NB4 (cell line): ENCODE results near the gene VPS35L.

ENCODE experiments used
- DNase-seq: peaks from one replicate; pipeline ENCODE4 v3.0.0; 2010; ENCODE audit warnings: low read depth
- H3K4me3 ChIP-seq: one replicate; pipeline ENCODE4 v1.5.1; 2011; ENCODE audit warnings: mild to moderate bottlenecking, low read depth, low read length, moderate library complexity
- CTCF ChIP-seq: IDR thresholded peaks from one replicate; pipeline ENCODE4 v1.5.1; 2012; ENCODE audit warnings: low read depth, low read length
- MYC ChIP-seq: IDR thresholded peaks from 2 replicates; pipeline ENCODE4 v1.6.1; 2011; ENCODE audit warnings: low read depth, low read length
- POLR2A ChIP-seq: IDR thresholded peaks from 2 replicates; pipeline ENCODE4 v1.6.1; 2011; ENCODE audit warnings: mild to moderate bottlenecking; ENCODE audit not compliant: insufficient read length; ENCODE audit errors: extremely low read depth
- TF ChIP-seq, protein P1 (sequence below): IDR thresholded peaks from 2 replicates; pipeline ENCODE4 v1.6.1; 2011; ENCODE audit warnings: low read depth, low read length

The VPS35L gene

GRCh38 chr16:19595043-19595767 lies 39.7 kb downstream of the VPS35L start:
- TF ChIP-seq POLR2A (no peak), MYC (no peak), CTCF (no peak)
- TF ChIP-seq, protein P1, sequence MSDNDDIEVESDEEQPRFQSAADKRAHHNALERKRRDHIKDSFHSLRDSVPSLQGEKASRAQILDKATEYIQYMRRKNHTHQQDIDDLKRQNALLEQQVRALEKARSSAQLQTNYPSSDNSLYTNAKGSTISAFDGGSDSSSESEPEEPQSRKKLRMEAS, result no peak
- H3K4me3 ChIP-seq, result no peak overlapping the region
- DNase-seq, result no peak

GRCh38 chr16:19598805-19599510 lies 43.5 kb downstream of the VPS35L start:
- DNase-seq, result no peak
- no peak overlapping the region for H3K4me3 ChIP-seq

GRCh38 chr16:19599968-19600716 lies 44.6 kb downstream of the VPS35L start:
- DNase-seq, result no peak
- no peak overlapping the region for H3K4me3 ChIP-seq

More at GRCh38 chr16:19598805-19599510, 43.5 kb downstream of the VPS35L start:
- TF ChIP-seq MYC (no peak), CTCF (no peak), POLR2A (no peak)
- TF ChIP-seq, protein P1, result no peak

DNA sequence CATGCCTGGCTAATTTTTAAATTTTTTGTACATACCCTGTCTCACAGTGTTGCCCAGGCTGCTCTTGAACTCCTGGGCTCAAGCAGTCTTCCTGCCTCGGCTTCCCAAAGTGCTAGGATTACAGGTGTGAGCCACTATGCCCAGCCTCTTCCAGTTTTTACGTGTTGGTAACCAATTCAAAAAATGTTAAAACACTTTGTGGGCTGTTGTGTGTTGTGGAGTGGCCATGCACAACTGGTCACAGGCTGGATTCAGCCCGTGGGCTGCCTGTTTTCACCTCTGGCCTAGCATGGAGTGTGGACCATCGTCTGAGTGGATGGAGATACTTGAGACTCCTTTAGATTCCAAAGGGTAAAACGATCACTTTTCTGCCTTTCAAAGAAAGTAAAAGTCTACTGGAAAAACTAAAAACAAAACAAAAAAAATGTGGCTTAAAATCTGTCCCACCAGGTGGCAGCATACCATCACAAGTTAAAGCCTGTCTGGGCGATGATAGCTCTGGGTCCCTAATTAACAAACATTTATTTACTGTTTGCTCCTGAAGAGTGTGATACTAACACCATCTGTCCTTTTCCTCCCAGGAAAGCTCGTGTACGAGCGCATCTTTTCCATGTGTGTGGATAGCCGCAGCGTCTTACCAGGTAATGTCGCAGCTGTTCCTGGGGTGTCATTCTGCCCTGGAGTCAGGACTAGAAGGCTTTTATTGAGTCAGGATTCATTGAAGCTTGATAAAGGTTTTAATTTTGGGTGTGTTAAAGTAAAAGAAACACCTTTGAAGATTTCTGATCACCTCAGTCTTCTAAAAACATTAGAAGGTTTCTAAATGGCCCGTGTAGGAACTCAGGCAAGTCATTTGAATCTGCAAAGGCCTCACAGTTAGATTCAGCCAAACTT lies 45.8 kb downstream of the VPS35L start:
- H3K4me3 ChIP-seq, result no peak overlapping the region
- DNase-seq, result peak; percentile 48
- TF ChIP-seq MYC (no peak), POLR2A (no peak), CTCF (no peak)
- TF ChIP-seq, protein P1, result no peak; the same call in 1 of the 2 replicates

More at GRCh38 chr16:19599968-19600716, 44.6 kb downstream of the VPS35L start:
- TF ChIP-seq, protein P1, result no peak
- TF ChIP-seq MYC (no peak), CTCF (no peak)

DNA sequence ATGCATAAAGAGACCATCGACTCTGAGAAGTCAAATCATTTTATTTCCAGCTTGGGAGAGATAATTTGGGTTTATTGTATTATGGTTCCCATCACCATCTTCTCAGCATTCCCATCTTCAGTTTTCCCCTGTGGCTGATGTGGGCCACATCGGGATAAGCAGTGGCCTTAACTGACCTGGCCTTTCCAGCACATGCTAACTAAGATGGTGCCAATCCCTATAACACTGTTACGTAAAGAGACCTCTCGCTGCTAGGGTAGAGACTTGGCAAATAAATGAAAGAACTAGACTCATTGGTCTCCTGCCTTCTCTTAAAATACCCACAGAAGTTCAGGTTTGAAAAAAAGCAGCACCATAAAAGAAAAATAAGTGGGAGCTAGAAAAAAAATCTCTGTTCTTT lies 49.4 kb downstream of the VPS35L start:
- TF ChIP-seq MYC, result no peak
- TF ChIP-seq POLR2A, result no peak
- TF ChIP-seq, protein P1, result no peak
- no peak for TF ChIP-seq CTCF
- no peak overlapping the region for H3K4me3 ChIP-seq

More for the DNA sequence above, 49.4 kb downstream of the VPS35L start:
- no peak for DNase-seq
